HepG2 (cell line): ENCODE results near the gene CKMT2. TPM values are rescaled to one million over a fixed set of nuclear protein-coding genes. Genes with fewer than 3 reads are reported as not detected.
A peak's percentile ranks its signal among the peaks of the same experiment; 100 is the strongest.

Source experiments
- ATAC-seq: fragments of 200-7000 bp; cut with Tn5 transposase; 3 replicates; pipeline ENCODE4 v1.9.1; 2020; ENCODE audit warnings: mild to moderate bottlenecking, moderate library complexity
- BruUV-seq: library from RNA; stranded (reverse); fragments of 400-500 nt; replicated peaks from 2 replicates; lab custom pipeline; 2021; lab: Mats Ljungman, UMichigan
- CTCF ChIA-PET: fragments of 300-600 bp; formaldehyde crosslinking; extraction: SDS; loops from one replicate; lab custom pipeline; 2021; ENCODE audit warnings: low total read pairs, inconsistent platforms, low intra/inter-chr PET ratio; lab: Yijun Ruan, JAX
- POLR2A ChIA-PET: fragments of 350-600 bp; sonication (Branson Sonifier 250); formaldehyde crosslinking; loops from one replicate; lab custom pipeline; 2020; ENCODE audit warnings: antibody characterized with exemption, inconsistent platforms; lab: Yijun Ruan, JAX
- DNase-seq: peaks from one replicate; pipeline ENCODE4 v3.0.0-alpha.2; 2015; ENCODE audit warnings: low spot score
- FAIRE-seq: peaks from 3 replicates; lab custom pipeline; 2011; peaks lifted over from hg19 to GRCh38; lab: Jason Lieb, UNC
- H2AFZ ChIP-seq: one replicate; pipeline ENCODE4 v1.6.1; 2011; ENCODE audit warnings: low read length, inconsistent platforms
- H3K27ac ChIP-seq: fragments of 300-600 bp; 3 replicates; pipeline ENCODE4 v1.8.0; 2011; ENCODE audit warnings: mixed run types, mild to moderate bottlenecking, mixed read lengths, low read length, inconsistent platforms; ENCODE audit not compliant: insufficient read depth; ENCODE audit errors: extremely low read length
- H3K27me3 ChIP-seq, 2 experiments: fragments of 200-600 bp in 1 of 2; 2 replicates in 1 of 2; 3 replicates in 1 of 2; pipeline versions ENCODE4 v1.6.0 to v1.8.0; 2011; ENCODE audit warnings: low read length in 2 of 2, mild to moderate bottlenecking in 2 of 2, moderate library complexity in 2 of 2, inconsistent platforms in 1 of 2; ENCODE audit not compliant: insufficient read depth in 2 of 2, control insufficient read depth in 1 of 2
- H3K36me3 ChIP-seq, 2 experiments: fragments of 200-600 bp in 1 of 2; replicated peaks in 1 of 2; 2 replicates in 1 of 2; 3 replicates in 1 of 2; pipeline versions ENCODE4 v1.5.1 to v1.8.0; 2011; ENCODE audit warnings: low read length in 2 of 2, inconsistent platforms in 1 of 2; ENCODE audit not compliant: insufficient read depth in 2 of 2, control insufficient read depth in 1 of 2
- H3K4me1 ChIP-seq: 2 replicates; pipeline ENCODE4 v1.5.1; 2012; ENCODE audit warnings: low read length, inconsistent platforms; ENCODE audit not compliant: insufficient read depth
- H3K4me2 ChIP-seq: 2 replicates; pipeline ENCODE4 v1.6.0; 2011; ENCODE audit warnings: low read depth, low read length, inconsistent platforms
- H3K4me3 ChIP-seq, 3 experiments: fragments of 200-600 bp in 1 of 3; sonication (generic), shearing (Covaris generic) in 1 of 3; replicated peaks in 1 of 3; 2 replicates each; pipeline ENCODE4 v1.5.1; 2011 to 2016; ENCODE audit warnings: low read length in 3 of 3, inconsistent platforms in 2 of 3, low read depth in 2 of 3, mild to moderate bottlenecking in 2 of 3, control low read depth in 1 of 3, mixed read lengths in 1 of 3; ENCODE audit not compliant: insufficient read depth in 1 of 3
- H3K79me2 ChIP-seq: one replicate; pipeline ENCODE4 v1.6.1; 2011; ENCODE audit warnings: low read length, inconsistent platforms; ENCODE audit not compliant: insufficient read depth
- H3K9ac ChIP-seq: 2 replicates; pipeline ENCODE4 v1.6.0; 2011; ENCODE audit warnings: mild to moderate bottlenecking, low read depth, low read length, inconsistent platforms; ENCODE audit not compliant: insufficient read depth
- H3K9me3 ChIP-seq: 2 replicates; pipeline ENCODE4 v1.5.1; 2012; ENCODE audit warnings: mild to moderate bottlenecking, low read length
- H4K20me1 ChIP-seq: 2 replicates; pipeline ENCODE4 v1.6.0; 2011; ENCODE audit warnings: inconsistent platforms, mild to moderate bottlenecking, low read length, moderate library complexity; ENCODE audit not compliant: insufficient read depth
- ATM ChIP-seq: fragments of 450-650 bp; IDR thresholded peaks from 2 replicates; pipeline ENCODE4 v1.7.1; 2017; ENCODE audit warnings: mild to moderate bottlenecking, borderline replicate concordance
- MXD4 ChIP-seq: IDR thresholded peaks from 2 replicates; pipeline ENCODE4 v1.6.1; 2016; ENCODE audit warnings: mild to moderate bottlenecking, missing biosample characterization, missing genetic modification reagents
- SSRP1 ChIP-seq: IDR thresholded peaks from 2 replicates; pipeline ENCODE4 v1.6.1; 2016; ENCODE audit warnings: control low read depth
- STAG1 ChIP-seq: sonication (generic); formaldehyde crosslinking; IDR thresholded peaks from 2 replicates; pipeline ENCODE4 v1.4.0; 2020; ENCODE audit warnings: missing genetic modification reagents
- STAT5B ChIP-seq: sonication (generic); formaldehyde crosslinking; IDR thresholded peaks from 2 replicates; pipeline ENCODE4 v1.4.0; 2020; ENCODE audit warnings: missing genetic modification reagents
- THYN1 ChIP-seq: sonication (generic); formaldehyde crosslinking; IDR thresholded peaks from 2 replicates; pipeline ENCODE4 v1.8.1; 2023; ENCODE audit warnings: low read depth, mild to moderate bottlenecking, moderate library complexity, missing genetic modification reagents, borderline replicate concordance
- ZFP36L2 ChIP-seq: sonication (generic); formaldehyde crosslinking; IDR thresholded peaks from 2 replicates; pipeline ENCODE4 v1.4.0; 2020; ENCODE audit warnings: missing genetic modification reagents
- ZNF264 ChIP-seq: sonication (generic); formaldehyde crosslinking; IDR thresholded peaks from 2 replicates; pipeline ENCODE4 v1.4.0; 2020; ENCODE audit warnings: missing genetic modification reagents
- ZNF3 ChIP-seq: IDR thresholded peaks from 2 replicates; pipeline ENCODE4 v1.7.0; 2017; ENCODE audit warnings: inconsistent platforms
- ZNF33A ChIP-seq: sonication (generic); formaldehyde crosslinking; IDR thresholded peaks from 2 replicates; pipeline ENCODE4 v1.5.1; 2020; ENCODE audit warnings: missing genetic modification reagents, mild to moderate bottlenecking, moderate library complexity, borderline replicate concordance
- ZNF7 ChIP-seq: IDR thresholded peaks from 2 replicates; pipeline ENCODE4 v1.6.1; 2016; ENCODE audit warnings: missing biosample characterization, missing genetic modification reagents
- WGBS: methylation state at CpG from one replicate; pipeline ENCODE4 v1.1.6; 2017; ENCODE audit warnings: low lambda C conversion rate; 5-methylcytosine and 5-hydroxymethylcytosine counted together
- in situ Hi-C: cut with HindIII; loops from 2 replicates; pipeline ENCODE4 v1.10.0; 2017; ENCODE audit warnings: low pct_unique_long_range_greater_than_20kb; ENCODE audit not compliant: extremely low pct_ligation_motif_present
- intact Hi-C: fragments of 100-400 bp; cut with micrococcal nuclease; formaldehyde crosslinking; loops from one replicate; pipeline ENCODE4 v1.10.0; 2022; ENCODE audit not compliant: unreplicated experiment
- polyA plus RNA-seq, 8 experiments: library from polyadenylated mRNA; depleted of rRNA in 3 of 8; stranded (reverse) in 7 of 8; unstranded in 1 of 8; fragments of >200 nt; fragmentation: Illumina TruSeq in 4 of 8; extraction: Trizol in 4 of 8; gene quantifications; 2 replicates each; pipeline versions ENCODE4 v1.2.1 to v1.2.3, GENCODE V29; 2011 to 2016; ENCODE audit warnings: low read depth in 4 of 8, missing spikeins in 1 of 8, mixed read lengths in 1 of 8; ENCODE audit not compliant: insufficient read depth in 1 of 8
- total RNA-seq, 5 experiments: library from RNA; depleted of rRNA; stranded (reverse); fragments of >200 nt; fragmentation: Illumina TruSeq; extraction: Trizol; gene quantifications; 2 replicates each; pipeline ENCODE4 v1.2.3, GENCODE V29; 2016; ENCODE audit warnings: low read depth in 1 of 5
- TF ChIP-seq, protein P1 (sequence below): sonication (generic); formaldehyde crosslinking; IDR thresholded peaks from 2 replicates; pipeline ENCODE4 v1.5.0; 2020; ENCODE audit warnings: mild to moderate bottlenecking, missing genetic modification reagents, moderate library complexity
- TF ChIP-seq, protein P2 (sequence below): sonication (generic); formaldehyde crosslinking; IDR thresholded peaks from 2 replicates; pipeline ENCODE4 v1.5.0; 2020; ENCODE audit warnings: missing genetic modification reagents
- TF ChIP-seq, protein P3 (sequence below): sonication (generic); formaldehyde crosslinking; conservative IDR thresholded peaks from 2 replicates; pipeline ENCODE4 v1.5.0; 2020; ENCODE audit warnings: missing genetic modification reagents
- TF ChIP-seq, protein P4 (sequence below): sonication (generic); formaldehyde crosslinking; conservative IDR thresholded peaks from 2 replicates; pipeline ENCODE4 v1.4.0; 2020; ENCODE audit warnings: missing genetic modification reagents

CKMT2 gene
- total and polyA plus RNA-seq, 2 of the 13 experiments (the other 11 are each of a cell fraction or from before 2014, with no cell fraction given), result 1.2 to 8.8 TPM

DNA sequence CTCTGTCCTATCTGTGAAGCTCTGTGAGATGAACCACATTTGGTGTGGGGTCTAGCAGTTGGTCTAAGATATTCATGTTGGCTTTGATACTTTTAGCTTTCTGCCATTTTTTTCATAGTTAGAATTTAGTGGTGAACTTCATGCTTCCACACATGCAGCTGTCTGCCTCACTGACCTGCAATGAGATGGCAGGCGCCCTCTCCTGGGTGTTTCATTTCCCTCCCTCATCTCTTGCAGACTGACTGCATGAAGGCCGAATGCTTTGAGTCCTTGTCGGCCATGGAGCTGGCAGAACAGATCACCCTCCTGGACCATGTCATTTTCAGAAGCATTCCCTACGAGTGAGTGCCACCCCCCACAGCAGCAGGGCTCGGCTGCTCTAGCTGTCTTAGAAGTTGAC, 26.1 kb upstream of the CKMT2 start:
- DNase-seq (no peak), ATAC-seq (peak; percentile 66), FAIRE-seq (peak; percentile 60)
- 85% methylated on average over 5 of the region's 5 CpGs for WGBS
- in situ Hi-C loops, result no loop called here
- no peaks in the 10 kb centered on the region for H4K20me1 ChIP-seq
- H3K79me2 ChIP-seq, result no peaks in the 10 kb centered on the region
- no peak overlapping the region for H2AFZ ChIP-seq
- no peaks in the 10 kb centered on the region for H3K27me3 ChIP-seq
- intact Hi-C loops, result no loop called here
- H3K27ac ChIP-seq, result no peak overlapping the region
- ChIA-PET CTCF (no interaction called here), POLR2A (no interaction called here)
- no peaks in the 10 kb centered on the region for H3K4me1 ChIP-seq
- TF ChIP-seq, protein P1, sequence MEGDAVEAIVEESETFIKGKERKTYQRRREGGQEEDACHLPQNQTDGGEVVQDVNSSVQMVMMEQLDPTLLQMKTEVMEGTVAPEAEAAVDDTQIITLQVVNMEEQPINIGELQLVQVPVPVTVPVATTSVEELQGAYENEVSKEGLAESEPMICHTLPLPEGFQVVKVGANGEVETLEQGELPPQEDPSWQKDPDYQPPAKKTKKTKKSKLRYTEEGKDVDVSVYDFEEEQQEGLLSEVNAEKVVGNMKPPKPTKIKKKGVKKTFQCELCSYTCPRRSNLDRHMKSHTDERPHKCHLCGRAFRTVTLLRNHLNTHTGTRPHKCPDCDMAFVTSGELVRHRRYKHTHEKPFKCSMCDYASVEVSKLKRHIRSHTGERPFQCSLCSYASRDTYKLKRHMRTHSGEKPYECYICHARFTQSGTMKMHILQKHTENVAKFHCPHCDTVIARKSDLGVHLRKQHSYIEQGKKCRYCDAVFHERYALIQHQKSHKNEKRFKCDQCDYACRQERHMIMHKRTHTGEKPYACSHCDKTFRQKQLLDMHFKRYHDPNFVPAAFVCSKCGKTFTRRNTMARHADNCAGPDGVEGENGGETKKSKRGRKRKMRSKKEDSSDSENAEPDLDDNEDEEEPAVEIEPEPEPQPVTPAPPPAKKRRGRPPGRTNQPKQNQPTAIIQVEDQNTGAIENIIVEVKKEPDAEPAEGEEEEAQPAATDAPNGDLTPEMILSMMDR (CRISPR knock-in tag), result peak; percentile 32
- TF ChIP-seq STAG1 (CRISPR knock-in tag) (peak; percentile 43), ATM (no peak)
- no peak overlapping the region for H3K4me3 ChIP-seq
- H3K36me3 ChIP-seq, result peaks cover 21 to 59% of the 10 kb centered on the region in 2 experiments; a peak in 4 of 5 replicates
- no peak overlapping the region for H3K4me2 ChIP-seq
- no peak overlapping the region for H3K9ac ChIP-seq
- BruUV-seq, result no TSS peak
- no peaks in the 10 kb centered on the region for H3K9me3 ChIP-seq

DNA sequence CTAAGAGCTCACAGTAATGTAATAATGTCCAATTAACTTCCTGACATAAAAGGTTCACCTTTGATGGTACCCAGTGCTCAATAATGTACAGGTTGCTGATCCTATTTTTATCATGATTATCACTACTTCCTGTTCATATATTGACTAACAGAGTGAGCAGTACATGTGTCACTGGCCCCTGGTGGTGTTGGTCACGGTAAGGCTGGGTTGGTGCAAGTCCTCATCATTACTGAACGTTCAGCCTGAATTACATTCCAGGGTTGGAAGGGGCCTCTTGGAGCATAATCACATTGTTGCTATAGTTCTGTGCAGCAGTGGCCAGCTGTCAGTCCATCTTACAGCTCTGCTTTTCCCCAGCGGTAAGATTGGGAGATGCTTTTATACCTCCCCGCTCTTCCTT, 24.2 kb upstream of the CKMT2 start:
- intact Hi-C loops, result no loop called here
- Histone ChIP-seq H3K9ac (no peak overlapping the region), H4K20me1 (no peaks in the 10 kb centered on the region), H3K4me3 (no peak overlapping the region), H3K27me3 (no peaks in the 10 kb centered on the region), H3K9me3 (no peaks in the 10 kb centered on the region), H3K36me3 (peaks cover 18 to 52% of the 10 kb centered on the region in 2 experiments; a peak in 4 of 5 replicates), H2AFZ (no peak overlapping the region), H3K79me2 (no peaks in the 10 kb centered on the region), H3K4me2 (no peak overlapping the region), H3K27ac (no peak overlapping the region), H3K4me1 (no peaks in the 10 kb centered on the region)
- no TSS peak for BruUV-seq
- ChIA-PET POLR2A (no interaction called here), CTCF (no interaction called here)
- ATAC-seq (no peak), DNase-seq (no peak), FAIRE-seq (no peak)
- 98% methylated on average over 4 of the region's 4 CpGs for WGBS
- in situ Hi-C loops, result no loop called here
- TF ChIP-seq ZNF264 (CRISPR knock-in tag) (no peak), SSRP1 (no peak), ZFP36L2 (CRISPR knock-in tag) (no peak), ZNF3 (no peak), MXD4 (no peak), THYN1 (no peak), STAT5B (CRISPR knock-in tag) (no peak), ZNF7 (no peak), ZNF33A (CRISPR knock-in tag) (no peak)
- TF ChIP-seq, protein P2, sequence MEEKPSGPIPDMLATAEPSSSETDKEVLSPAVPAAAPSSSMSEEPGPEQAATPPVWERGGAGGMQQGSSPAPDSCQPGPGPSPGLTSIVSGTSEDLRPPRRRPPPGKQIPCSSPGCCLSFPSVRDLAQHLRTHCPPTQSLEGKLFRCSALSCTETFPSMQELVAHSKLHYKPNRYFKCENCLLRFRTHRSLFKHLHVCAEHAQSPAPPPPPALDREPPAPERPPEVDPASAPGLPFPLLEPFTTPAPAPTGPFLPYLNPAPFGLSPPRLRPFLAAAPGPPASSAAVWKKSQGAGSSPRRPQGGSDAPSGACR (CRISPR knock-in tag), result no peak
- TF ChIP-seq, protein P3, sequence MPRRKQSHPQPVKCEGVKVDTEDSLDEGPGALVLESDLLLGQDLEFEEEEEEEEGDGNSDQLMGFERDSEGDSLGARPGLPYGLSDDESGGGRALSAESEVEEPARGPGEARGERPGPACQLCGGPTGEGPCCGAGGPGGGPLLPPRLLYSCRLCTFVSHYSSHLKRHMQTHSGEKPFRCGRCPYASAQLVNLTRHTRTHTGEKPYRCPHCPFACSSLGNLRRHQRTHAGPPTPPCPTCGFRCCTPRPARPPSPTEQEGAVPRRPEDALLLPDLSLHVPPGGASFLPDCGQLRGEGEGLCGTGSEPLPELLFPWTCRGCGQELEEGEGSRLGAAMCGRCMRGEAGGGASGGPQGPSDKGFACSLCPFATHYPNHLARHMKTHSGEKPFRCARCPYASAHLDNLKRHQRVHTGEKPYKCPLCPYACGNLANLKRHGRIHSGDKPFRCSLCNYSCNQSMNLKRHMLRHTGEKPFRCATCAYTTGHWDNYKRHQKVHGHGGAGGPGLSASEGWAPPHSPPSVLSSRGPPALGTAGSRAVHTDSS, result no peak
- TF ChIP-seq, protein P4, sequence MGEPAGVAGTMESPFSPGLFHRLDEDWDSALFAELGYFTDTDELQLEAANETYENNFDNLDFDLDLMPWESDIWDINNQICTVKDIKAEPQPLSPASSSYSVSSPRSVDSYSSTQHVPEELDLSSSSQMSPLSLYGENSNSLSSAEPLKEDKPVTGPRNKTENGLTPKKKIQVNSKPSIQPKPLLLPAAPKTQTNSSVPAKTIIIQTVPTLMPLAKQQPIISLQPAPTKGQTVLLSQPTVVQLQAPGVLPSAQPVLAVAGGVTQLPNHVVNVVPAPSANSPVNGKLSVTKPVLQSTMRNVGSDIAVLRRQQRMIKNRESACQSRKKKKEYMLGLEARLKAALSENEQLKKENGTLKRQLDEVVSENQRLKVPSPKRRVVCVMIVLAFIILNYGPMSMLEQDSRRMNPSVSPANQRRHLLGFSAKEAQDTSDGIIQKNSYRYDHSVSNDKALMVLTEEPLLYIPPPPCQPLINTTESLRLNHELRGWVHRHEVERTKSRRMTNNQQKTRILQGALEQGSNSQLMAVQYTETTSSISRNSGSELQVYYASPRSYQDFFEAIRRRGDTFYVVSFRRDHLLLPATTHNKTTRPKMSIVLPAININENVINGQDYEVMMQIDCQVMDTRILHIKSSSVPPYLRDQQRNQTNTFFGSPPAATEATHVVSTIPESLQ (CRISPR knock-in tag), result no peak
